ENCODE data around the gene UPF3A.

The UPF3A gene

GRCh38 chr13:114264886-114265611 lies 16.4 kb upstream of the UPF3A start:
- no peak for DNase-seq

GRCh38 chr13:114266241-114266640 lies 15.2 kb upstream of the UPF3A start:
- no peak for DNase-seq

GRCh38 chr13:114268344-114269280 lies 12.8 kb upstream of the UPF3A start:
- DNase-seq = no peak

GRCh38 chr13:114269281-114269770 lies 12.1 kb upstream of the UPF3A start:
- no peak for DNase-seq

GRCh38 chr13:114272977-114273376 lies 8.4 kb upstream of the UPF3A start:
- DNase-seq = no peak

- no peak for DNase-seq
Observed at GRCh38 chr13:114275304-114275703, 6.1 kb upstream of the UPF3A start.

GRCh38 chr13:114279146-114279545 lies 2.3 kb upstream of the UPF3A start:
- DNase-seq = no peak

GRCh38 chr13:114279758-114280355 lies 1.5 kb upstream of the UPF3A start:
- DNase-seq = no peak

- DNase-seq = peak; percentile 43 to 72
Observed at GRCh38 chr13:114282041-114282670, 755 bp downstream of the UPF3A start.

- DNase-seq = no peak
Observed at GRCh38 chr13:114283576-114283975, 2.2 kb downstream of the UPF3A start.

GRCh38 chr13:114284680-114285079 lies 3.3 kb downstream of the UPF3A start:
- no peak for DNase-seq

GRCh38 chr13:114285166-114285808 lies 3.9 kb downstream of the UPF3A start:
- DNase-seq = no peak

- DNase-seq = no peak
Observed at GRCh38 chr13:114286808-114287207, 5.4 kb downstream of the UPF3A start.

- no peak for DNase-seq
Observed at GRCh38 chr13:114288157-114288591, 6.8 kb downstream of the UPF3A start.

GRCh38 chr13:114296448-114296847 lies 15.0 kb downstream of the UPF3A start:
- DNase-seq = no peak

GRCh38 chr13:114296902-114297301 lies 15.5 kb downstream of the UPF3A start:
- no peak for DNase-seq

- DNase-seq = no peak
Observed at GRCh38 chr13:114298866-114299265, 17.5 kb downstream of the UPF3A start.

- no peak for DNase-seq
Observed at GRCh38 chr13:114299604-114300305, 18.4 kb downstream of the UPF3A start.

GRCh38 chr13:114303700-114304327 lies 22.4 kb downstream of the UPF3A start:
- DNase-seq = no peak

GRCh38 chr13:114304346-114305034 lies 23.1 kb downstream of the UPF3A start:
- no peak for DNase-seq

- DNase-seq = no peak
Observed at GRCh38 chr13:114309086-114309485, 27.7 kb downstream of the UPF3A start.

All from stimulated activated CD4-positive, alpha-beta T cell treated with anti-CD3 and anti-CD28 coated beads, Interleukin-2, amount 100 ng/mL, for 24 hours (primary cell).